GM18951 (cell line): ENCODE measurements around the gene BUD23.

ENCODE experiments used
- POLR2A ChIP-seq: IDR thresholded peaks from 4 replicates; pipeline ENCODE4 v1.6.1; 2011; ENCODE audit warnings: mild to moderate bottlenecking; ENCODE audit not compliant: insufficient read length, insufficient read depth; ENCODE audit errors: extremely low read depth
- in situ Hi-C: fragments of 300-500 bp; cut with MboI; formaldehyde crosslinking; loops from one replicate; pipeline ENCODE4 v1.12.0; 2022; ENCODE audit warnings: low sequenced_read_pairs, mixed read lengths, inconsistent platforms; ENCODE audit not compliant: unreplicated experiment

The BUD23 gene

GRCh38 chr7:73740771-73741170, 57.4 kb downstream of the BUD23 start:
- in situ Hi-C loops = no loop called here
- TF ChIP-seq POLR2A = no peak

GRCh38 chr7:73741600-73741999, 58.2 kb downstream of the BUD23 start:
- in situ Hi-C loops = no loop called here
- TF ChIP-seq POLR2A = no peak

GRCh38 chr7:73742338-73742752, 58.9 kb downstream of the BUD23 start:
- in situ Hi-C loops = no loop called here
- no peak for TF ChIP-seq POLR2A

- no peak for TF ChIP-seq POLR2A
- in situ Hi-C loops = no loop called here
Measured at GRCh38 chr7:73742753-73743641, 59.6 kb downstream of the BUD23 start.

- in situ Hi-C loops = no loop called here
Measured at GRCh38 chr7:73746378-73746777, 63.0 kb downstream of the BUD23 start.

More at GRCh38 chr7:73746378-73746777, 63.0 kb downstream of the BUD23 start:
- TF ChIP-seq POLR2A = no peak
